RCC 7860 (cell line): Measurements from ENCODE around the gene BTBD18.
"Not testable (repeated sequence)": the region's sequence is repeated elsewhere in the genome, so short reads cannot be mapped to it uniquely, and the experiment has no call there.

Experiments
- DNase-seq: peaks from one replicate; pipeline ENCODE4 v3.0.0-alpha.2; 2015; ENCODE audit warnings: low spot score
- FAIRE-seq: peaks from 2 replicates; lab custom pipeline; 2012; peaks lifted over from hg19 to GRCh38; lab: Jason Lieb, UNC

BTBD18 gene

DNA sequence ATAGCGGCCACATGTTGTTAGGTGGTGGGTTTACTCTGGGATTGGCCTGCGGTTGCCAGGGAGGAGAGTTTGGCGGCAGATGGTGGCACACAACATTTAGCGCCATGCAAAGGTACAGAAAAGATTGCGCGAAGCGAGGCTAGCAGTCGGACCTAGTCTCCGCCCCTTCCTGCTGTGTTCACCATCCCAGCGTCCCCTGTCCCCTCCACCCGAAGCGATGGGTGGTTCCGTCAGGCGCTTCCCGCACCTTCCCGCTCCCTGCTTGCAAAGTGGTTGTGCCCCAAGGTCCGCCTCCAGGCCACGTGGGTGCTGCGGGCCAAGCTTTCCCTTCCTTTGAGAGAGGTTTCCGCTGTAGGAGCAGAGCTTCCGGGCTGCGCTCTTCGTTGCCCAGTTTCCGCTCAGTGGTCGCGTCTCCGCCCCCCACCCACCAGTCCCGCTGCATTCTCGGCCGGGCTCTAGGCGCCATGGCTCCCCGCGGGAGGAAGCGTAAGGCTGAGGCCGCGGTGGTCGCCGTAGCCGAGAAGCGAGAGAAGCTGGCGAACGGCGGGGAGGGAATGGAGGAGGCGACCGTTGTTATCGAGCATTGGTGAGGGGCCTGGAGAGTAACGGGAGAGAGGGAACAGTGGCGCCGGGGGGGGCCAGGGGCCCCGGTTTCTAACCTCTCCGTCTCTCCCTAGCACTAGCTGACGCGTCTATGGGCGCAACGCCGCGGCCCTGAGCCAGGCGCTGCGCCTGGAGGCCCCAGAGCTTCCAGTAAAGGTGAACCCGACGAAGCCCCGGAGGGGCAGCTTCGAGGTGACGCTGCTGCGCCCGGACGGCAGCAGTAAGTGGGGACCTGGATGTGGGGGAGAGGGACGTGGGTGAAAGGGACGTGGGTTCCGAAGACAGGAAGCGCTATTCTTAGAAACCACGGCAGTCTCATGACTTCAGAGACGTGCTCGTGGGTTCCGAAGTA is 10.2 kb downstream of the BTBD18 start, which contains the start of gene SELENOH:
Gene SELENOH (plus strand): TSS at position 360 of the 955 bp plus-strand sequence. CDS start 105 bp downstream, at position 465.
- FAIRE-seq, result peak; percentile 14
- DNase-seq, result peak; percentile 89

- FAIRE-seq, result no peak
- no peak for DNase-seq
Measured at GRCh38 chr11:57735619-57736298, 15.9 kb downstream of the BTBD18 start.

DNA sequence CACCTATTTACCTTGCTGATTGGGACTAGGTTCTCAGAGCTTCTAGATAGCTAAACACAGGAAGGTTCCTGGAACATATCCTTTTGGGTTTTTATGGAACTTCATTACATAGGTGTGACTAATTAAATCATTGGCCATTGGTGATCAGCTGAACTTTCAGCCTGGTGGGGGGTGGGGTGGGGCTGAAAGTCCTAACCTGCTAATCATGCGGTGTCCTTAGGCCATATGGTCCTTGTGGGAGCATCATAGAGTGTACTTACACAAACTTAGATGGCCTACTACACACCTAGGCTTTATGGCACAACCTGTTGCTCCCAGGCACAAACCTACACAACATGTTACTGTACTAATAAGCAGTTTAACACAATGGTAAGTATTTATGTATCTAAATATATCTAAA is 19.0 kb downstream of the BTBD18 start:
- FAIRE-seq (no peak), DNase-seq (no peak)

- no peak for DNase-seq
- no peak for FAIRE-seq
Measured at GRCh38 chr11:57729479-57729878, 22.1 kb downstream of the BTBD18 start.

DNA sequence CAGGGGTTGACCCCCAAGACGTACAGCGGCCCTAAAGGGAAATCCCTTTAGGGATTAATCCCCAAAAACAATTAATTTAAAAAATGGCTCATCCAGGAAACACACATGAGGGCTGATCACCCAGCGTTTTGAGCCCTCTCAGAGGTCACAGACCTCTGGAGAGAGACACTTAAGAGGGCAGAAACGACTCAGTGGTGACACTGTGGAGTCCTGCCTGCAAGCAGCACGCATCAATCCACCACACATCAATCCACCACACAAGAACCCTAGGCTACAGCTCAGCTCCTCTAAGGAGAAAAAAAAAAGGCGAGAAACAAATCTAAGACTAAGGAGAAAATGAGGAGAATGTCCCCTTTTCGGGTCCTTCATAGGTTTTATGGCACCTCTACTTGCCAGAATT is 22.8 kb downstream of the BTBD18 start:
- DNase-seq (no peak), FAIRE-seq (no peak)

GRCh38 chr11:57727185-57727584 is 24.4 kb downstream of the BTBD18 start:
- FAIRE-seq (no peak), DNase-seq (no peak)

- not testable (repeated sequence) for FAIRE-seq, DNase-seq
Measured at GRCh38 chr11:57716726-57717125, 34.9 kb downstream of the BTBD18 start.

- no peak for FAIRE-seq
Measured at GRCh38 chr11:57713835-57714234, 37.8 kb downstream of the BTBD18 start.

GRCh38 chr11:57712256-57713150 is 39.1 kb downstream of the BTBD18 start, which contains the start of gene TMX2:
Gene TMX2 (plus strand): TSS chr11:57712593. CDS start chr11:57712619, 26 bp downstream.
- FAIRE-seq (peak; percentile 95), DNase-seq (peak; percentile 99)

More at GRCh38 chr11:57713835-57714234, 37.8 kb downstream of the BTBD18 start:
- no peak for DNase-seq

DNA sequence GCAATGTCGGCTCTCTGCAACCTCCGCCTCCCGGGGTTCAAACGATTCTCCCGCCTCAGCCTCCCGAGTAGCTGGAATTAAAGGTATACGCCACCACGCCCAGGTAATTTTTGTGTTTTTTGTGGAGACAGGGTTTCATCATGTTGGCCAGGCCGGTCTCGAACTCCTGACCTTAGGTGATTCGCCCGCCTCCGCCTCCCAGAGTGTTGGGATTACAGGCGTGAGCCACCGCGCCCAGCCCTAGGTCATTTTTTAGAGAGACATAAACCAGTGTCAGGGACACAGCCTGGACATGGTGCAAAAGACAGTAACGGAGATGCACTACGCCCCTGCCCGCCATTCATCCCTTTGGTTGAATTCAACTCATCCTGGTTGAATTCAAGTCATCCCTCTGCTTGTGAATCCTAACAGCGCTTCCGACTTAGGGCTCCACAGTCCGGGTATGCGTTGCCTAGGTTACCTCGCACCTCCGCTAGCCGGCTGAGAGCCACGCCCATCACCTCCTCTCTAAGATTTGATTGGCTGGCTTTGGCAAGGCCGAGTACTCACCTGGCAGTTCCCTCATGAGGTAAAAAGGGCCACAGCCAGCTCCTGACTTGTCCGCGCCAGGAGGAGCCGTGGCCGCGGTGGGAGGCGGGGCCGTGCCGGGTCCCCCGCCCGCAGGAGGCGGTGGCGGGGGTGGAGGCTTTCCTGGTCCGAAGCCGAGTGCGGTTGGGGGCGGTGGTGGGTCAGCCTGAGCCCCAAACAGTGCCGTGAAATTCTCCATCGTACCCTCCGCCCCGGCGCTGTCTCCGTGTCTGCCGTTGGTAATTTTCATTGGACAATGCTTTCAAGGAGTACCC is 40.0 kb downstream of the BTBD18 start, which contains the start of gene MED19:
Gene MED19 (minus strand): TSS at position 802 of the 842 bp plus-strand sequence. CDS start 36 bp downstream, at position 766.
- DNase-seq, result peak; percentile 79
- FAIRE-seq, result no peak

DNA sequence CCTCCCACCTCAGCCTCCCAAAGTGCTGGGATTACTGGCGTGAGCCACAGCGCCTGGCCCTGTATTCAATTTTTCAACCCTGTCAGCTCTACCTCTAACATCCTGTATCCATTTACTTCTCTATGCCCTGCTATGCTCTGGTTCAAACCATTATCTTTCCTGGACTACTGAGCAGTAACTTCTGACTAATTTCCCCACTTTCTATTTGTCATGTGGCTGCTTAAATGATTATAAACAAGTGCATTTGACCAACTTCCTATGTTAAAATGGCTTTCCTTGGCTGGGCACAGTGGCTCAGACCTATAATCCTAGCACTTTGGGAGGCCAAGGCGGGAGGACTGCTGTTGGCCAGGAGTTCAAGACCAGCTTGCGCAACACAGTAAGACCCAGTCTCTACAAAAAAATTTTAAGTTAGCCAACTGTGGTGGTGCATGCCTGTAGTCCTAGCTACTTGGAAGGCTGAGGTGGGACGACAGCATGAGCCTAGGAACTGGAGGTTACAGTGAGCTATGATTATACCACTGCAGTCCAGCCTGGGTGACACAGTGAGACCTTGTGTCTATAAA is 41.7 kb downstream of the BTBD18 start:
- FAIRE-seq (no peak), DNase-seq (no peak)

GRCh38 chr11:57705432-57705831 is 46.2 kb downstream of the BTBD18 start:
- FAIRE-seq, result not testable (repeated sequence)

DNA sequence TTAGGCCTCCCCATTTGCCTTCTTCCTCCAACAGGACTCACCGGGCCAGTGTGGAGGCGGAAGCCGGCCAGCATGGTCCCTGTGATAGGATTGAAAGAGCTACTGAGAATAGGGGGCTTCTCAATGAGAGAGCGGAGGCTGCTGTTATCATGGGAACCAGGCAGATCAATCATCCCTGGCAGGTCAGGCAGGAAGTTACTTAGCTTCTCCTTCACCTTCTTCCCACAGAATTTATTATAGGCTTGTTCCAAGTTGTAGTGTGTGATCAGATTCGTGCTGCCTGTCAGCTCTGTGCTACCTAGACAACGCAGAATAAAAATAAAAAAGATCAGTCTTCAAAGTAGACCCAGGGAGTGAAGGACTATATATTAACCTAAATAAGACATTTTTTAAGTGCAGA is 46.7 kb downstream of the BTBD18 start:
- no peak for FAIRE-seq
- DNase-seq, result no peak

More at GRCh38 chr11:57705432-57705831, 46.2 kb downstream of the BTBD18 start:
- DNase-seq, result not testable (repeated sequence)

- no peak for FAIRE-seq
- no peak for DNase-seq
Measured at GRCh38 chr11:57703341-57703740, 48.3 kb downstream of the BTBD18 start.

DNA sequence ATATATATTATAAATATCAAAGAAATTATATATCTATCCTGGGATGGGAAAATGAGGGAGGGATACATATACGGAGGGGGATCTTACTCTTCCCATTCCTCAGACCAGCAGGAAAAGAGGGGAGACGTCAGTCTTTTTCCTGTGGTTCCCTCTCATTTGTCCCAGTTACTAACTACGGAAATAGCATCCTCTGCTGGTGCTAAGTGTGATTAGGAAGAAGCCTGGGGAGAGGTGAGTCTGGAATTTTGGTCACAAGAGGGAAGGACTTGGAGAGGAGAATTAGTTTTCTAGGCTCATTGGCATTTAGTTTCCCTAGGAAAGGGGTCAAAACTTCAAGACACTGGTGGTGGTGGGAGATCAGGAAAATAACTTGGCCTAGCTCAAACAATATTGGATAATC is 51.2 kb downstream of the BTBD18 start:
- no peak for DNase-seq
- no peak for FAIRE-seq

DNA sequence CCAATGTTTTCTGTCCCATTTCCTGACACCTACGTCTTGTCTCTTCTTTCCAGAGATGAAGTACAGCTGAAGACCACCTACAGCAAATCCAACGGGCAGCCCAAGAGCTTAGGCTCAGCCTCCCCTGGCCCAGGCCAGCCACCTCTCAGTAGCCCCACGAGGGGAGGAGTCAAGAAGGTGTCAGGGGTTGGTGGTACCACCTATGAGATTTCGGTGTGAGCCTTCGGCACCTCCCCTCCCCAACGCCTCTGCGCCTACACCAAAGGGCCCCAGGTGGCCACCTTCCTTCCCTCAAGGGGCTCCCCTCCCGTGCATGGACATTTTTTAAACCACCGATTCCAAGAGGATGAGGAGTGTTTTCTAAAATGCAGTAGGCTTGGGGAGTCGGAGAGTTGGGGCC is 51.8 kb downstream of the BTBD18 start:
- FAIRE-seq (no peak), DNase-seq (no peak)

GRCh38 chr11:57698843-57699365 is 52.7 kb downstream of the BTBD18 start:
- DNase-seq, result no peak
- no peak for FAIRE-seq
